AG08396 (cell line): ENCODE data around the gene RBPJL.

ENCODE experiments used
- DNase-seq: peaks from one replicate; pipeline ENCODE4 v3.0.0; 2012; ENCODE audit warnings: low spot score, mixed read lengths

Gene RBPJL

GRCh38 chr20:45306431-45306982, at the start of gene RBPJL:
TSS of gene RBPJL (plus strand) at chr20:45306840. CDS start at chr20:45306923, 83 bp downstream.
- DNase-seq, result peak; percentile 63

- no peak for DNase-seq
Observed at GRCh38 chr20:45257161-45257560, 49.5 kb upstream of the RBPJL start.

- no peak for DNase-seq
Observed at GRCh38 chr20:45257711-45258110, 48.9 kb upstream of the RBPJL start.

GRCh38 chr20:45258259-45258658, 48.4 kb upstream of the RBPJL start:
- no peak for DNase-seq

- no peak for DNase-seq
Observed at GRCh38 chr20:45258664-45259063, 48.0 kb upstream of the RBPJL start.

GRCh38 chr20:45263556-45264266, 42.9 kb upstream of the RBPJL start:
- DNase-seq, result no peak

GRCh38 chr20:45266977-45267376, 39.7 kb upstream of the RBPJL start:
- no peak for DNase-seq

- DNase-seq, result no peak
Observed at GRCh38 chr20:45268531-45268930, 38.1 kb upstream of the RBPJL start.

- DNase-seq, result no peak
Observed at GRCh38 chr20:45269056-45269455, 37.6 kb upstream of the RBPJL start.

- DNase-seq, result no peak
Observed at GRCh38 chr20:45269754-45270270, 36.8 kb upstream of the RBPJL start.

- DNase-seq, result no peak
Observed at GRCh38 chr20:45275338-45275737, 31.3 kb upstream of the RBPJL start.

GRCh38 chr20:45279992-45280391, 26.6 kb upstream of the RBPJL start:
- no peak for DNase-seq

- no peak for DNase-seq
Observed at GRCh38 chr20:45282700-45283550, 23.7 kb upstream of the RBPJL start.

GRCh38 chr20:45283551-45284057, 23.0 kb upstream of the RBPJL start:
- DNase-seq, result no peak

- no peak for DNase-seq
Observed at GRCh38 chr20:45288376-45288775, 18.3 kb upstream of the RBPJL start.

GRCh38 chr20:45288860-45289259, 17.8 kb upstream of the RBPJL start:
- DNase-seq, result no peak

GRCh38 chr20:45289942-45290676, 16.5 kb upstream of the RBPJL start:
- no peak for DNase-seq

GRCh38 chr20:45290677-45291355, 15.8 kb upstream of the RBPJL start:
- DNase-seq, result peak; percentile 87

GRCh38 chr20:45291526-45291925, 15.1 kb upstream of the RBPJL start:
- DNase-seq, result no peak

GRCh38 chr20:45292343-45292742, 14.3 kb upstream of the RBPJL start:
- DNase-seq, result no peak
